NCI-H1417 (cell line): Measurements from ENCODE around the gene HMCN1.

ENCODE experiments used
- DNase-seq, 3 experiments: peaks; one replicate each; lab custom pipeline; 2025; lab: John Stamatoyannopoulos, UW

The HMCN1 gene

DNA sequence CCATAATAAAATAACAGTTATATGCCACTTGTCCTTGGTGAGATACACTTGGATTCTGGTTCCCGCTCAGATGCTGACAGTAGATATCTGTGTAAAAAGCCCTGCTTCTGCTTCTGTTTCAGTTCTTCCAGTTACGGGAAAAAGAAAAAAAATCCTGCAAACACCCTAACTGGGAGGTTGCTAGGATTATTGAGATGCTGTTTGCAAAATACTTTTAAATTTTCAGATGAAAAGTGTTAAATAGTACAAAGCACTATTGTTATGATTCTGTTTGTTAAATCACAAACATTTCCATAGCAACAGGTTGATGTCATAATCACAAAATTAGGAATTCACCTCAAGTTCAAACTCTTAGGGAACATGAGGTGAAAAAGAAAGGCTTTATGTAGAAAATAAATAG lies 232.3 kb downstream of the HMCN1 start:
- DNase-seq: no peak

DNA sequence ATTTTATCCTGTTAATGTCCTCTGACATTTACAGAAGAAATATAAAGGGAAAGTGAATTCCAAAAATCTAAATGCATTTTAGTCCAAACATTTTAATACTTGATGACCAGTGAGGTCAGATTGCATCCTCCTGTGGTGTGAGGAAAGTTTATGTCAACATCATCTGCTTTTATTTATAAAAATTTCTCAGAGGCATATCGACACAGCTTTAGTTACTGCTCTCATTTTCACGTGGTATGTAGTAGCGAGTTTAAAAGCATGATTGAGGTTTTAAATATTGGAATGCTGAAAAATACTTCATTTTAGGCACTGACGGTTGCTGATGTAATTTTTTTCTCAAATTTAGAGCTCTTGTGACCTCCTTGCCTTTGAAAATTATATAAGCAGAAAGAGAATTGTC lies 234.8 kb downstream of the HMCN1 start:
- DNase-seq: no peak

DNA sequence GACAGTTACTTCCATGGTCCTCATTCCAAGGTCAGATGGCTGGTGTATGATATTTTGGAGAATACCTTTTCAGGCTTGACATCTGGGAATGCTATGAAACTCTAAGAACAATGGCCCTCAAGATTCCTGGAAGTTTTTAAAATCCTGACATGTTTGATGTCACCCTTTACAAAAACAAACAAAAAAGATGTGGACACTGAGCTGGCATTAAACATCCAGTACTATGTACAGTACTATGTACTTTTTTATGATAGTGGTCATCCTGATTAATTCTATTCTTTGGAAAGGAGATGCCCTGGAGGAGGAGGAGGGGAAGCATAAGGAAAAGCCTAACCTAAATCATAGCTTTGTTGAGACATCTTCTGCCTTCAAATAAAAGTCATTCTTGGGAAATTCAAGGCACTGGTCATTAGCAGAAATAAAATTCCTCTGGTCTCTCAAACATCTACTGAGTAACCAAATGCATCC lies 235.4 kb downstream of the HMCN1 start:
- no peak for DNase-seq

DNA sequence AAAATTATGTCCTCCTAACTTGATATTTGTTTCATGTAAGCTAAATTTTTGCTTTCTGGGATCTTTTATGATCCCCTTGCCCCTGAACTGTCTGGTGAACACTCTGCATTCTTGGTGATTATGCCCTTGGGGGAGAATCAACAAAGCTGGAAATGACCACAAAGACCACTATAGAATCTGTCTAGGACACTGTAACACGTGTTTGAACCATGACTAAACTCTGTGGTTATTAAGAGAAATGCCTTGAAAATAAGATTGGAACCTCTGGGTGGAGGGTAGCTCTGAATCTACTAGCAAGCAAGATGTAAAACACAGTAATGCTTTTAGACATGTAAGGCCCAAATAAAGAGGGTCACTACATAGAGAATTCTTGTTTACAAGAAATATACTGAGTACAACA lies 237.5 kb downstream of the HMCN1 start:
- DNase-seq: no peak

DNA sequence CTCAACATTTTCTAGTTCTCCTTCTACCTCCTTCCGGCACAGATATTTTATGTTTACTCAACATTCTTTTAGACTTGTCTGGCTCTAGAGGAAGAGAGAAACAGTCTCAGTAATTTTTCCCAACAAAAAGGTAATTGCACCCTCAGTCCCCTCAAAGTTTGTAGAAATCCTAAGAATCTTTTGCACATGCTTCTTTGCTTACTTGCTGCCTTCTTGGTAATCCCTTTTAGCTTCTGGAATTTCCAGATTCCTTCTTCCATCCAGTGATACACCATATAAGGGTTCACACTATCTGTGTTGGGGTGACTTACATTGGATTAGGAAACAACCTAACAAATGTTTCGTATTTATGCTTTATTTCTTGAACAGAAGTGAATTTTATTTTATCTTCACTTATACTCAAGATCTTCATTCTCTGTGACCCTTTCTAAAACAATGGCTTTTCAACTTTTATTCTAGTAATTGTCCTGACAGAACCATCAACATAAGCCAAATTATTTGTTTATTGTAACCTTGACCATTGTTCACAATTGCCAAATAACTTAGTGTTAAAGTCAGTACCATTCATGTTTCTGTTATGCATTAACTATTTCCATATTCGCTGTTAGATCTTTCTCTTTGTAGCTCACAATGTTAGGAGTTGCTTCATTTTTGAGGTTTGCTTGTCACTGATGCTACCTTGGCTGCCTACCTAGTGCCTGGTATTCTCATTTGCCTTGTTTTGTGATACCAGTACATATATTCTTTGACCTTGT lies 238.1 kb downstream of the HMCN1 start:
- DNase-seq: no peak

DNA sequence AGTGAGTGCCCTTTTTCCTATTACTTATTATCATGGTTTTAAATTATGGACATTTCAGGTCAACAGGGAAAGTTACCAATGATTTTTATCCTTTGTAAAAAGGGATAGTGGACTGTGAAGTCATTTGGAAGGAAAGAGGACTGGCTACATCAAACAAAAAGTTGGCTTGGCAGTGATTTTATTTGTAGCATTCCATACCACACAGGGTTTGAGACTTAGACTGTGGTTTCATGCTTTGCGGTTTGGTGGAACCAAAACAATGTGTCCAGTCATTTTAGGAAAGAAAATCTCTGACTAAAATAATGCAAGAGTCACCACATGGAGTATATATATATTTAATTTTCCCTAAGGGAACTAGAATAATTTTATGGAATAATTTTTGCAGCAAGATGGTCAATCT lies 239.5 kb downstream of the HMCN1 start:
- DNase-seq: no peak

DNA sequence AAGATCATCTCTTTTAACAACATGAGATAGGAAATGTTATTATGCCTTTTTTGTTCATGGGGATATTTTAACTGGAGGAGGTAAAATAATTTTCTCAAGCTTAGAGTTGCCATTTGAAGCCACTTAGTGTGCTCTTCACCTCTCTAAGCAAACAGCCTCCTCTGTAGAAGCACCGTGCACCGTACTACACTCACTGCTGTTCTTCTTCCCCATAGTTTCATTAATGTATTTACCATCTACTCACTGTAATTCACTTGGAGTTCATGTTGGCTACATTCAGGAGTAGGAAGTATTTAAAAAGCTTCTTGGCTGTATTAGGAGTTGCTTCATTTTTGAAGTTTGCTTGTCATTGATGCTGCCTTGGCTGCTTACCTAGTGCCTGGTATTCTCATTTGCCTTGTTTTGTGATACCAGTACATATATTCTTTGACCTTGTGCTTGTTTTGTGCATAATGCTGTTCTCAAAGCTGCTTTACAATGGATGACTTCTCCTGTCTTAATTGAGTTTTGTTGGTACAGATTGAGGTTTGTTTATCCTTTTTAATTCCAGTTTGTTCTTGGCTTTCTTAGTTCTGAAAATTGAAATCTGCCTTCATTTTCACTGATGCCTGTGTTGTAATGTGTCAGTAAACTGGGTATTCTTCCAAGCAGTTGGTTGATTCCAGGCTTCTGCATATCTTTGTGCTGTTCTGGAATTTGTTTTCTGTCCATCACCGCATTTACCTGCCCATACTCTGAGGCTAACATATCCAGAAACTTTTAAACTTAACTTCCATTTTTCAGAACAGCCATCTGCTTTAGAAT lies 240.4 kb downstream of the HMCN1 start:
- peak in 2 of 3 experiments; percentile 25 to 53 for DNase-seq

DNA sequence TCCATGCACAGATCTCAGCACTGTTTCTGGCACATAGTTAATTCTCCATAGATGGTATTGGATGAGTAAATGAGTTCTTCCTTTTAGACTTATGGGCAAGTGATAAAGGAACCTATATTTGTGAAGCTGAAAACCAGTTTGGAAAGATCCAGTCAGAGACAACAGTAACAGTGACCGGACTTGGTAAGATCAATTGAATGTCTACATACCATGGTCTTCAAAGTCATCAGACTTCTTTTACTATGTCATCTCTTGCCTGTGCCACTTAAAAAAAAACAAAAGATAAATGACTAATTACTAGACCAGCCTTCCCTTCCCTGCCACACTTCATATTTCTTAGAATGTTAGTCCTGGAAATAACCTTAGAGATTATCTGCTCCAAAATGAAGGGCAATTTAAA lies 246.7 kb downstream of the HMCN1 start:
- no peak for DNase-seq

DNA sequence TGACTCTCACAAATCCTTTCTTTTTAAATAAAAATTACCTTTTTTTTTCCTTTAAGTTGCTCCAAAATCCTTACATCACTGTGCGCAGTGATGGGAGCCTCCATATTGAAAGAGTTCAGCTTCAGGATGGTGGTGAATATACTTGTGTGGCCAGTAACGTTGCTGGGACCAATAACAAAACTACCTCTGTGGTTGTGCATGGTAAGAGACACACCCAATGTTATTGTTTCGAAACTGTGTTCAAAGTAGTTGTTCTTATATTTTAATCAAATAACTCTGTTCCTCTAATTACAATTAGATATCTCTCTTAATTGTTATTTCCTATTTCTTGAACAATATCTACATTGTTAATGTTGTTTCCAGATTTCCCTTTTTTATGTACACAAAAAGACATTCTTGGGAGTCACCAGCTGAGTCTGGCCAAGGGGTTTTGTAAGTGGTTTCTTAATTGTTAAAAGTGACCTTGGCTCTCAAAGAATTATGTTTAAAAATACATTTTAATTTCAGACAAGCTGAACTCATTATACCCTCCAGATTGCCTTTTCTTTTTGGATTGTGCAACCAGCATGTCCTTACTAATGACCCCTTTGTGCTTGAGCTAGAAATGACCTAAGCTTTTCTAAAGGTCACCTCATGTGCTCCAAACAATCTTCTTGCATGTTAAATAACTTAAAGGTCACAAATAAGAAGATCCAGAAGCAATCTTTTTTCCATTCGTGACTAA lies 250.1 kb downstream of the HMCN1 start:
- DNase-seq: no peak

DNA sequence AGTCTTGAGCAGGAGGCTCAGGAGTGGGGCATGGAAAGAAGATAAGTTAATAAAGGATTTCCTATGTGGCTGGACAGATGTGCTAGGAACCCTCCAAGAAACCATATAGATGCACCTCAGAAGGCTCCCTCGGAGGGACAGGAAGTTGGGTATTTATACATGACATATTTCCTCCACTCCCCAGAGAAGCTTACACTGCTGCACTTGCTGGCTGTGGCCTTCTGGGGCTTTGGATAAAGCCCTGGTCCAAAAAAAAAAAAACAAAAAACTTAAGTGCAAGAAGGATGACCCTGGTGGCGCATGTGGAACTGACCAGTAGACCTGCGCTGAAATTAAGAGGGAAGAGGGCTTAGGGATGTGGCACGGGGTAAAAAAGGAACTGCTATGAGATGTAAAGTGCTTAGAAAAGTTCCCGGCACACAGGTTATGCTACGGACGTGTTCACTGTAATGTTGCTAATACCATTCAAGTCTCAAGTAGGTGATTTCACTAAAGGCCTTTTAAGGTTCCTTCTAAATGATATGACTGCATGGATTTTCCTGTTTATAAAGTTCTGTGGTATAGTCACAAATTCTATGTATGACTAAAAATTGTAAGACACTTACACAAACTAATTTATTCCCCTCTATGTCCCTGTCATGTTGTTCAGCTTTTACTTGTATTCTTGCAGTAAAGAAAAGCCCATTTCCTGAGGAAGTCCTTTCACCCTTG lies 253.6 kb downstream of the HMCN1 start:
- DNase-seq: no peak

DNA sequence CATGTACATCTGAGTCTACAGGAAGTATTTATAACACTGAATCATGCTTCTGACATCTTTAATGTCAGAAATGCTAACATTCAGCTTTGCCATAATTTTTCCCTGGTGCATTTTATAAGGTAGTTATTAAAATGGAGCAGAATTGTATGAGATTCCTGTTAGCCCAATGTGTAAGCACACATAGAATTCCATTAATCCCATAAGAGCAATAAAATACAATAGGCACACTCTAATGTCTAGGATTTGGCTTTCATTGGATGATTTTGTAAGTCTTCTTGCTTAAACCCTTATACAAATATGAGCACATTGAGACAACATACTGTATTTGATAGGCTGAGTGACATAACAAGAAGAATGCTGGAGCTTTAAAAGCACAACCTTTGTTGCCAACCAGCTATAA lies 256.4 kb downstream of the HMCN1 start:
- DNase-seq: no peak

DNA sequence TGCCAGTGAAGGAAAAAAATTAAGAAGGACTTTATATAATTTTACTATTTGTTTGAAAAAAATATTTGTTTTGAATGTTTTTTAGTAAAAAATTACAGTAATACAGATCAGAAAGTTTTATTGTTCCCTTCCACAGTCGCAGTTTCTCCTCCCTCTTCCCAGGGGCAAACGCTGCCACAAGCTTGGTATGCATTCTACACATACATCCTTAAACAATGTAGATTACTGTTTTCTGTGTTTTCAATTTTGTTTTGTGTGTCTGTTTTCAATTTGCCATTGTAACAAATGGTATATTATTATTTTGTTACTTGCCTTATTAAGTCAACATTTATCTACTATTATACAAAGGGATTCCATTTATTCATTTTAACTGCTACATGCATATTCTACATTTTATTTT lies 257.1 kb downstream of the HMCN1 start:
- DNase-seq: no peak

DNA sequence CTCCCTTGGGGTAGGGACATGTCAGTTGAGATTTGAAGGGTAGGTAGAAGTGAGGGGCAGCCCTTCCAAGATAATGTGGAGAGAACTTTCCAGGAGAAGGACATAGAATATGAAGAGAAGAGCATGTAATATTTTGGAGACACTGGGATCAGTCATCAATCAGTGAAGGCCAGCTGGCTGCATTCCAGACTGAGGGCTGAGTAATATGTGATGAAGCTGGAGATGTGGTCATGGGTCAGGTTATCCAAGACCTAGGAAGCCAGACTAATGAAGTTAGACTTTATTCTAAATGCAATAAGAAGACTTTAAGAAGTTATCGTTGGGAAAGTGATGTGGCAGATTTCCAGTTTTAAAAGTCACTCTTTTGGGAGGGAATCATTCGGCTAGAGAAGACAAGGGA lies 262.0 kb downstream of the HMCN1 start:
- no peak for DNase-seq

DNA sequence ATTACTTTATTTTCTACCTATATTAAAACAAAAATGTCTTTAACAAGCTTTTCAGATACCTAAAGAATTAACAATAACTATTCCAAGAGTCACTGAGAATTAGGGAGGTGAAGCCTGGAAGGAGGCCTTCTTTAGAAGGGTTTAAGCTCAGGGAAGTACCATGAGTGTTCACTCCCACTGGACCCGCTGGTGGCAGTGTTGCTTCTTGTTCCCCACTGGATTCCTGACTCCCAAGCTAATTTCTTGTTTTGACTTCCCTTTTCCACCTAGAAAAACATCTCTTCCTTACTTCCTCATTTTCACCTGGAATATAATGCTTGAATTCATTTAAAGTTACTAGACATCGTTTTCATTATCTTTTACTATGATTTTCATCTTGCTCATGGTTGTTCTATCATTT lies 264.2 kb downstream of the HMCN1 start:
- DNase-seq: peak in 1 of 3 experiments; percentile 25

DNA sequence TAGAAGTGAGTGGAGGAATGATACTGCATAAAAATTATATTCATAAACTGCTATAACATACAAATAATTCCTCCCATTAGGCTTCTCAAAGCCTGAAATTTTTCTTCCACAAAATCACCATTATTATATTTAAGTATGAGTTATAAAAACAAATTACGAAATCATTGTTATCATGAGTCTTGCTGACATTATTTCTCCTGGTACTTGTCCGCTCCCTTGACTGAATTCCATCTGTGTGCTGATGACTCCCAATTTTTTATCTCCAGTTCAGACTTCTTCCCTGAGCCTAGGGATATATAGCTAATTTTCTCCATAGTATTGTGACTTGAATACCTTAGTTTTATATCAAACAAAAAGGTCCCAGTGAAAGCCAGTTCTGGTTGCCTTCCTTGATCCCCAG lies 268.2 kb downstream of the HMCN1 start:
- no peak for DNase-seq

DNA sequence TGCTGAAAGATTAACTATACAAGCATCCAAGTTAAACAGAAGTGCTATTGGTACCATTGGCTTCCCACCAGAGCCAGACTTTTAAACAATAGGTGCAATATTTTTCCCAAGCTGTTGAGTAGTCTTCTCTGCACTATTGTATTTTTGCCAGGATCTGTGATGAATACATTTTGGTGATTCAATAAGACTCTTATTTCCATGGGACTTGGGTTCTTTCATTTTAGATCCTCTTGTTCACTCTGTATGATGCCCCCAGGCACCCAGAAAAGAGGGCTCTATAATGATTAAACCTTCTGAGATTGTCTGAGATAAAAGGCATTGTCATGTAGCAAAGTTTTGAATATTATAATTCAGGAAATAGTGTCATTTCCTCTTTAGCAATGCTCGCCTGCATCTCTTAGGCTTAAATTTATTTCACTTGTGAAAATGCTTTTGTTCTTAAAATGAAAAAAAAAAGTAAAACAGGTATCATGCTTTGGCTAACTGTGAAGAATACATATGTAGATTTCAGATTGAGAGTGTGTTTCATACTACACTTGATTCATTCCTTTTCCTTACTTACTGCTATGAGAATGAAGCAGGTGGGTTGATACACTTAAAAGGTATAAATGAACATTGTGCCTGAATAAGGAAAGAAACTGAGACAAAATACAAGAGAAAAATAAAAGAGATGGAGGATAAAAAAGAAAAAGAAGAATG lies 275.0 kb downstream of the HMCN1 start:
- no peak for DNase-seq

DNA sequence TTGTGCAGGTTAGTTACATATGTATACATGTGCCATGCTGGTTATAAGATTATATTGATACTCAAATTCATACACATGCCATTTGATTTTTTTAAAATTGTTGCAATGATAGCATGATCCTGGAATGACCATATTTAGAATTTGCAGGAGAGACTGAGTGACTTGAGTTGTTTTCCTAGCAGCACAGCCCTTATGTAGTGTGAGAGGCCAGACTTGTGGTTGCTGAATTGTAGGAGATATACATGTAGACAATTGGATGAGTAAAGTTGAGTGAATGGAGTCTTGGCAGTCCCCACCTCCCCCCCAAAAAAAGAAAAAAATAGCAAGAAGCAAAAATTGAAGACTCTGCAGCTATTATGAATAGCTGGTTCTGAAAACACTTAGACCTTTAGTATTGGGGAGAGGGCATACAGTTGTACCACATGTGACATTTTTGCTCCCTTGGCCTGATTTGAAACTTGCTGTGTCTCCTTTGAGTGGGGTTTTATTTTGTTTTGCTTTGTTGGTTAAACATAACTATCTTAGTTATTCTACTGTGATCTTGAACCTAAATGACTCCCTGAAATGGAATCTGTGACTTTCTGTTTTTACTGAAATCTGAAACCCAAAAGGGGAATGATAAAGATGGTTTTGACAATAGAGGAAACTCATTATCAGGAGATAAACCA lies 280.3 kb downstream of the HMCN1 start:
- no peak for DNase-seq

DNA sequence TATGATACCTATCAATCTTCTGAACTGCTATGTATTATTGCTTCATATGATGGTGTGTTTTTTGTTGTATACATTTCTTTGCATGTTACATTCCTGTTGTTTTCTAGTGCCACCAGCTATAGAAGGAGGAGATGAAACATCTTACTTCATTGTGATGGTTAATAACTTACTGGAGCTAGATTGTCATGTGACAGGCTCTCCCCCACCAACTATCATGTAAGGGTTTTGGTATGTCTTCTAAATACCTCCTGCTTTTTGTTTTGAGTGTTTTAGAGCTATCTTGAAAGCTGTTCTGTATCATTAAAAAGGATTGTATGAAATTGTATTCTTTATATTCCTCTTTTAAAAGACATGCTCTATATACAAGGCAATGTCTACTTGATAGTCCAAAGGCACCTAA lies 282.7 kb downstream of the HMCN1 start:
- no peak for DNase-seq

DNA sequence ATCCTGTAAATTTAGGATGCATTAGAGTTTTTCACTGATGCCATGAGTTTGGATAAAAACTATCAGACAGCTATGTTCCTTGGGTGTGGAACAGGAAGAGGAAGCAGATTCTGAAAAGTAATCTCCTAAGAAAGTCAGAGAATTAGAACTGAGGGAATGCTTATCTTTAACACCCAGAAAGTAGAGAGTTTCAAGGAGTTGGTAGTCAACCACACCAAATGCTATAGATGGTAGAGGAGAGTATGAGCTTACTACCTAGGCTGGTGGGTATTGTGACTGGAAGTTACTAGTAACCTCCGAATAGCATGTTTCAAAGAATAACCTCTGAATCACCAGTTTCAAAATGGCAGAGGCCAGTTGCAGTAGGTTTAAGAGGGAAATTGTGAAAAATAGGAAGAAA lies 288.0 kb downstream of the HMCN1 start:
- no peak for DNase-seq

DNA sequence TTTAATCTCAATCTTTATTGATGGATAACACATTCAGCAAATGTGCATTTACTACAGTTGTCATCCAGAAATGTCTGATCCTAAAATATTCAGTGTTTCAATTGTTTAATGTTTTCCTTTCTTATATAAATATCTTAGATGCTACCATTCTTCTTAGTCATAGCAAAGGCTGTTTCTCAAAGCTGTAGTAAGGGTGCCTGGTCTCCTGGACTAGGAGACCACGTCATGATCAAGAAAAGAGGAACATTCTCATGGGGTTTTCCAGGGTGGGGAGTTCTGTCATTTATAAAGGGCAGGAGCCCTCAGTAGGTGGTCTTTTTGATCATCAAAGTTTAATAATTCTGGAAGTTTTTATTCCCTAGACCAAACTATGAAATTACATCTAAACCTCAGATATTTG lies 292.8 kb downstream of the HMCN1 start:
- DNase-seq: no peak

DNA sequence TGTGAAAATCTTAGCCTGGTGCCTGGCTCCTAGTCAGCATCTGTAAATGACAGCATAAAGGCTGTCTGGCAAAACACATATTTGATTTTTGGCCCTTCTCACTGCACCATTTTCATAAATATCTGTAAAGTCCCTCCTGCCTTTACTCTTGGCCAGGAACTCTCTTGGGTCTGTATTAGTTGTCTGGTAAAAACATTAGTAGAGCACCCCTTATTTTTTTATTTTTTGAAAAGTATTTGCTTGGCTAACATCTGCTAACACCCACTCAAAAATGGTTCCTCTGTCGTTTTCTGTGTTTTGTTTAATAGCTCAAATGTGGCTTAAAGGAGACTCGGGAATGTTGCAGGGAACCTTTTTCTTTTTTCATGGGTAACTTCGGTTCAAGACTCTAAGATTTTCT lies 293.4 kb downstream of the HMCN1 start:
- DNase-seq: no peak
